HG02973 (cell line): ENCODE results near the gene CARMIL3.
"Not testable (repeated sequence)": the region's sequence is repeated elsewhere in the genome, so short reads cannot be mapped to it uniquely, and the experiment has no call there.

Experiments used
- ATAC-seq: cut with Tn5 transposase; IDR thresholded peaks from one replicate; pipeline ENCODE4 v1.9.1; 2021; ENCODE audit warnings: moderate library complexity; ENCODE audit not compliant: unreplicated experiment

CARMIL3 gene

GRCh38 chr14:24038686-24039085, 13.1 kb upstream of the CARMIL3 start:
- ATAC-seq, result no peak

- ATAC-seq, result no peak
Observed at GRCh38 chr14:24040692-24041091, 11.1 kb upstream of the CARMIL3 start.

- ATAC-seq, result no peak
Observed at GRCh38 chr14:24042746-24043145, 9.1 kb upstream of the CARMIL3 start.

GRCh38 chr14:24049002-24049401, 2.8 kb upstream of the CARMIL3 start:
- not testable (repeated sequence) for ATAC-seq

GRCh38 chr14:24050753-24051152, 1.1 kb upstream of the CARMIL3 start:
- ATAC-seq, result not testable (repeated sequence)

GRCh38 chr14:24051176-24051788, 527 bp upstream of the CARMIL3 start:
- ATAC-seq, result no peak

GRCh38 chr14:24052656-24053547, 1.1 kb downstream of the CARMIL3 start:
- no peak for ATAC-seq

GRCh38 chr14:24053548-24054323, 1.9 kb downstream of the CARMIL3 start:
- ATAC-seq, result no peak

- ATAC-seq, result no peak
Observed at GRCh38 chr14:24054324-24054641, 2.5 kb downstream of the CARMIL3 start.

GRCh38 chr14:24054646-24055045, 2.8 kb downstream of the CARMIL3 start:
- ATAC-seq, result no peak

GRCh38 chr14:24055971-24056799, 4.4 kb downstream of the CARMIL3 start:
- no peak for ATAC-seq

- ATAC-seq, result no peak
Observed at GRCh38 chr14:24056800-24057184, 5.0 kb downstream of the CARMIL3 start.

- no peak for ATAC-seq
Observed at GRCh38 chr14:24057271-24057670, 5.5 kb downstream of the CARMIL3 start.

- ATAC-seq, result no peak
Observed at GRCh38 chr14:24057867-24058259, 6.1 kb downstream of the CARMIL3 start.

GRCh38 chr14:24058260-24058950, 6.6 kb downstream of the CARMIL3 start:
- ATAC-seq, result peak; percentile 50

- ATAC-seq, result no peak
Observed at GRCh38 chr14:24058951-24059475, 7.2 kb downstream of the CARMIL3 start.

GRCh38 chr14:24059841-24060388, 8.1 kb downstream of the CARMIL3 start:
- ATAC-seq, result no peak

- ATAC-seq, result no peak
Observed at GRCh38 chr14:24060443-24060842, 8.6 kb downstream of the CARMIL3 start.

- no peak for ATAC-seq
Observed at GRCh38 chr14:24060984-24061913, 9.4 kb downstream of the CARMIL3 start.
